HFF-Myc (cell line): ENCODE results near the gene KCND2.
A peak's percentile ranks its signal among the peaks of the same experiment; 100 is the strongest.
"Not testable (repeated sequence)": the region's sequence is repeated elsewhere in the genome, so short reads cannot be mapped to it uniquely, and the experiment has no call there.

ENCODE experiments used
- DNase-seq: peaks from one replicate; pipeline ENCODE4 v3.0.0-alpha.2; 2011; ENCODE audit warnings: low read depth; ENCODE audit errors: extremely low read depth
- H3K4me3 ChIP-seq: replicated peaks from 2 replicates; pipeline ENCODE4 v1.5.1; 2011; ENCODE audit warnings: low read depth, mild to moderate bottlenecking, control low read depth, low read length
- TF ChIP-seq, protein P1 (sequence below): IDR thresholded peaks from 2 replicates; pipeline ENCODE4 v1.5.1; 2012; ENCODE audit warnings: mild to moderate bottlenecking, low read depth, low read length, control low read depth; ENCODE audit errors: missing control alignments

The KCND2 gene

DNA sequence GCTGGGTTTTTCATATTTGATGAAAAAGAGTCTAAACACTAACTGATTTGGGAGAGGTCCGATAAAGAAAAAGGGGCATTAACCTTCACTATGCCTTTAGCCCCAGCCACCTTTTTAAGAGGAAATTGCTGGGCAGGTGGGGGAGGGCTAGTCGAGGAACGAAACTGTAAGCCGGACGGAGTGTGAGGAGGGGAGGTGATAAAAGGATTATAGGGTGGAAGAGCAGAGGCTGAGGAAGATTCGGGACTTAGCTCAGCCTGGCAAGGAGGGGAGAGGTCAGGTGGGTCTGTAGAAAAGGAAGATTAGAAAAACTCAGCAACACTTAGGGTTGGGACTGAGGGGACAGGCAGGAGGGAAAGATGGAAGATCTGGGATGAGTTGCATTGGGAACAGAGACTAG is 508.0 kb downstream of the KCND2 start:
- TF ChIP-seq, protein P1, sequence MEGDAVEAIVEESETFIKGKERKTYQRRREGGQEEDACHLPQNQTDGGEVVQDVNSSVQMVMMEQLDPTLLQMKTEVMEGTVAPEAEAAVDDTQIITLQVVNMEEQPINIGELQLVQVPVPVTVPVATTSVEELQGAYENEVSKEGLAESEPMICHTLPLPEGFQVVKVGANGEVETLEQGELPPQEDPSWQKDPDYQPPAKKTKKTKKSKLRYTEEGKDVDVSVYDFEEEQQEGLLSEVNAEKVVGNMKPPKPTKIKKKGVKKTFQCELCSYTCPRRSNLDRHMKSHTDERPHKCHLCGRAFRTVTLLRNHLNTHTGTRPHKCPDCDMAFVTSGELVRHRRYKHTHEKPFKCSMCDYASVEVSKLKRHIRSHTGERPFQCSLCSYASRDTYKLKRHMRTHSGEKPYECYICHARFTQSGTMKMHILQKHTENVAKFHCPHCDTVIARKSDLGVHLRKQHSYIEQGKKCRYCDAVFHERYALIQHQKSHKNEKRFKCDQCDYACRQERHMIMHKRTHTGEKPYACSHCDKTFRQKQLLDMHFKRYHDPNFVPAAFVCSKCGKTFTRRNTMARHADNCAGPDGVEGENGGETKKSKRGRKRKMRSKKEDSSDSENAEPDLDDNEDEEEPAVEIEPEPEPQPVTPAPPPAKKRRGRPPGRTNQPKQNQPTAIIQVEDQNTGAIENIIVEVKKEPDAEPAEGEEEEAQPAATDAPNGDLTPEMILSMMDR, result no peak
- no peak for DNase-seq
- H3K4me3 ChIP-seq, result no peak overlapping the region

DNA sequence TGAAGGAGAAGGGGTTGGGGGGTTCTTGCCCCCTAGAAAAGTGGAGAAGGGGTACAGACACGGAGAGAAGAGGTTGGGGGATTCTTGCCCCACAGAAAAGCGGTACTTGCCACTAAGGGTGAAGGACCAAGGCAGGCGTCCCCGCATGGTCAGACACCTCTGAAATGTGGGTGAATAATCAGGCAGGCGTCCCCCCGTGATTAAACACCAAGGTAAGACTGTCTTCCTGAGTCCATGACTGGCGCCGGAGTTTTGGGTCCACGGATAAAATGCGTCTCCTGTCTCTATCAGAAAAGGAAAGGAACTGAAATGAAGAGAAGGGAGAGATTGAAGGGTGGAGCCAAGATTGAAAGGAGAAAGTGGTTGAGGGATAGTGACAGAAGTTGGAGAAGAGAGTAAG is 508.9 kb downstream of the KCND2 start:
- H3K4me3 ChIP-seq, DNase-seq: not testable (repeated sequence)

DNA sequence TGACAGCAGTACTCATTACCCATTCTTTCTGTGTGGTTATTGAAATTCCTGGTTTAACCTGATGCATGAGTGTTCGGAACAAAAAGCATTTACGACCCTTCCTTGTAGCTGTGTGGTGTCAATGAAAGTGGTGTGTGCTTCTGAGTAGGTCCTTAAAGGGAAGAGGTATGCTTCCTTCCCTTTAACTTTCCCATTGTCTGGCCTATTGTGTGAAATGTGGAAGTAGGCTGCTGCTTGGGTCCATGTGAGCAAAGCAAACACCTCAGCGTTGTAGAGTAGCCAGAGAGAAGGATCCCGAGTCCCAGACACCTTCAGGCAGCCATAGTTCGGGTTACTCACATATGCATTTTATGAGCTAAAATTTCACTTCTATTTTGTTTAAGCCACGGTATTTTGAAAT is 510.3 kb downstream of the KCND2 start:
- DNase-seq, result no peak
- TF ChIP-seq, protein P1, result no peak
- no peak overlapping the region for H3K4me3 ChIP-seq

DNA sequence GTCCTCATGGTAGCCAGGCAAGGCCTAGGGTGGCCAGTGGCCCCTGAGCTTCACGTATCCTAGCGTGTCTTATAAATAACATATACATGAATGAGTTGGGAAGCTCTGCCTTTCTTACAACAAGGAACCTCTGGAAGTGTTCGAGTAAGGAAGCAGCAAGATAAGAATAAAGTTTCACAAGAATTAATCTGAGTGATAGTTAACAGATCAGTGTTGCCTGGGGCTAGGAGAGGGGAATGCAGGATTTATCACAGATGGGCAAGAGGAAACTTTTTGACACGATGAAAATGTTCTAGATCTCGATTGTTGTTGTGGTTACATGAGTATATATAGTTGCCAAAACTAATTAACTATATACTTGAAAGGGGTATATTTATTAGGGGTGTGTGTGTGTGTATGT is 510.7 kb downstream of the KCND2 start:
- no peak for DNase-seq
- H3K4me3 ChIP-seq, result no peak overlapping the region
- TF ChIP-seq, protein P1, result no peak

DNA sequence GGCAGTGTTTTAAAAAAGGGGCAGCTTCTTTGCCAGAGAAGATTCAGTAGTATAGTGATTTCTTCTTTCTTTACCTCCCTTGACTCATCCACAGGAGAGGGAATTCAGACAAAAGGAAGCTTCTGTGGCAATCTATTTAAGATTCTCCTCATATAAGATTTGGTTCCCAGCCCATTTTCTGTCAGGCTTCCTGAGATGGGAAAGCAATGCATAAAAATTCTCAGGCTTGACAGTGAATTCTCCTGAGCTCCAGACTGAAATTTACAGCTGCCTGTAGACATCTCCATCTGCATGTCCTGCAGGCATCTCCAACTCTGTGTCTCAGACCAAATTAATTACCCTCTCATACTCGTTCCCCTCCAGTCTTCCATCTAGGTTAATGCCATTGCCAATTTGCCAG is 512.1 kb downstream of the KCND2 start:
- no peak overlapping the region for H3K4me3 ChIP-seq
- no peak for DNase-seq
- TF ChIP-seq, protein P1, result no peak

DNA sequence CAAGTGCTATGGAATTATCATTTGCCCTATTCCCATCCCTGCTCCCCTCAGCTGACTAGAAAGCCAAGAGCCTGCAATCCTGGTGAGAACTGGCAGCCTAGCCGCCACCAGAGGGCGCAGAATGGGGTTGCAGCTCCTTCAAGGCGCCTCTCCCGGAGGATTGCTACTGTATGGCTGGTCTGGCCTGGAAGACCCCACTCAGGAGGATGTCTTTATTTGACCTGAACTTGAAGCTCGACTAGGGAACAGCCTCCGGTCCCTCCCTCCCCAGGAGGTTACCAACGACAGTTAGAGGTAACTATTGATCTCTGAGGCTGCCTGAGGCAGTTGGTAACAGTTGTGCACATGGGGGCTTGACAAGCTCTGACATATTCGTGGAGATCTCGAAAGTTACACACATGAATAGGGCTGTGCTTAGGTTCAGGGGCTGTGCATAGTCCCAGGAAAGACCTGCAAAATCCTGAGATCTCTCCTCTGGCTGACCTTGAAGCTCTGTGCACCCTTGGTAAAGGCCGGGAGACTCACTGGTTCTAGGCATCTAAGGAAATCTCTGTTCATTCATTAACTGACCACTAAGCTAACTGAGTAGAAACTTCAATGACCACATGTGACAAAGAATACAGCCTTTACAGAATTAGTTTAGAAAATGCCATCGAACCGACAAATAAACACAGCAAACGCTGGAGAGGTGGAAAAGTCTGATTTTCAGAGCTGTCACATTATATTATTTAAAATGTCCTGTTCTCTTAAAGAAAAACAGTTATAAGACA is 519.3 kb downstream of the KCND2 start:
- no peak overlapping the region for H3K4me3 ChIP-seq
- peak; percentile 25 for DNase-seq
- TF ChIP-seq, protein P1, result peak; percentile 99

DNA sequence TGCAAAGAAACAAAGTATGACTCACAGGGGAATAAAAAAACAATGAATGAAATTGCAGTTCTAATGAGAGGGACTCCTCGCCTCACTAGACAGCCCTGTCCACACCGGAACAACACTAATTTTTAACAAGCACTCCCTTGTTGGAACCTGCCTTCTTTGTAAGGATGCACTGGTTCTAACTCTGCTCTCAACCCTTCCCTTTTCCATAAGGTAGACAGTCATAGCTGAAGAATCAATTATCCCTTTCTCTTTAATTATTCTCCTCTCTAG is 519.8 kb downstream of the KCND2 start:
- no peak for DNase-seq
- TF ChIP-seq, protein P1, result no peak
- H3K4me3 ChIP-seq, result no peak overlapping the region
